AML-193 (cell line): ENCODE results near the gene LZIC.

Experiments used
- DNase-seq, 2 experiments: peaks; one replicate each; lab custom pipeline; 2025; lab: John Stamatoyannopoulos, UW

LZIC gene

DNA sequence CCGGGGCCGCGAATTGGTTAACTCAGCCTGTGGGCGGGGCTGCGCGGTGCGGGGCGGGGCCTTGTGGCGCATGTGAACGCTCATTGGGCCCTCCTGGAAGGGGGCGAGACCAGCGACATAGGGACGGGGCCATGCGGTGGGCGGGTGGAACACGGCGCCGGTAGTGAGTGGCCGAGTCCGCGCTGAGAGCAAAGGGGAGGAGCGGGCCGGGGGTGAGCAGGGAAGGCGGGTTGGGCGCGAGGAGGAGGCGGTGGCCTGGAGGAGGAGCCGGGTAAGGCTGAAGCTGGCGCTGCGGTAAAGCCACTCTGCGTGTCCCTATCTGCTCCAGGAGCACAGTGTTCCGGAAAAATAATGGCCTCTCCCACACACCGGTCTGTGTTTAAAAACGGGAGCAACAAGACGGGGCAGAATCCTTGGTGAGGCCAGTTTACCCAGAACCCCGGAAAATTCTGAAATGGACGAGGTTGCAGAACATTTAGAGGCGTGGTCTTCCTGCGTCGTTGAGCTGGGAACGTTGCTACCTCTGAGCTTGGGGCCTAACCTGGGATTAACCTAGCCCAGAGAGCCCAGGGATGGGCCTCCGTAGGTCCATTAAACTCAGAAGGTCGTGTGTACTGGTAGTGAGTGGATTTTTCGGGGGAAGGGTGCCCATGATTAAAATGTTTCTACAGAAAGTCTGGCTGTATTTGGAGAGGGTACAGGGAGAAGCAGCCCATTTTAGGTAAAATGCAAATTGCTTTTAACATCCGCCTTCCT lies 32.6 kb downstream of the LZIC start:
- peak; percentile 89 to 95 for DNase-seq

GRCh38 chr1:9910076-9910422 lies 33.1 kb downstream of the LZIC start, which contains the start of gene CTNNBIP1:
Gene CTNNBIP1 (minus strand): TSS chr1:9910269. CDS start chr1:9872064, 38,205 bp downstream.
- DNase-seq = no peak

- no peak for DNase-seq
These were observed 33.8 kb downstream of the LZIC start for GRCh38 chr1:9909234-9910046.

DNA sequence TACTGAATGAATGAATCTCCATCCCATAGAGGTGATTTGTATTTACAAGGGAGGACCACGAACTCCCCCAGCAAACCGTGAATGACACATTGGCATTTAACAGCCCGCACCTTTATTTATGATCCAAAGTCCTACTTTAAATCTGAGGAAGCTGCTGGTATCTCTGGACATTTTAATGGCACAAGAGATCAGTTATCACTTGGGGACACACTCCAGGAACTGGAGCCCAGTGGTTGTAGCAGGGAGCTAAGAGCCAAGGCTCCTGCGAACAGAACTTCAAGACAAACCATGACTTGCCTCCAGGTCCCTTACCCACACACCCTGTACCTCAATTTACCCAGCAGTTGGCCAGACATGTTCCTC lies 34.3 kb downstream of the LZIC start:
- no peak for DNase-seq

- no peak for DNase-seq
These were observed 35.8 kb downstream of the LZIC start for GRCh38 chr1:9907441-9907840.

GRCh38 chr1:9906466-9906865 lies 36.7 kb downstream of the LZIC start:
- no peak for DNase-seq

DNA sequence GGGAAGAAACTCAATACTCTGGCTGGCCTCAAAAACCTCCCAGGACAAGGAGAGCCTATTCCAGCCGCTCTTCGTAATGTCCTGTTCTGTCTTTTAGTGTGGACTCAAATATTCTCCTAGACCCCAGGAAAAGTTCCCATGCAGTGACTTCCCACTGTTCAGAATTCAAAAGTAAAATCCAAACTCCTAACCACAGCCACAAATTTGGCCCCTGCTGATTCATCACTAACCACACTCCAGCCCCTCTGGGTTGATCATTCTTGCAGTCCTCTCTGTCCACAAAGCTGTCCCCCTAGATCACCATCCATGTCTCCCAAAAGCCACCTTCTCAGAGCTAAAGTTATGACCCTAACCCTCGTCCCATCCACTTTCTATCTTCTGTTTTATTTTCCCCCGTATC lies 38.2 kb downstream of the LZIC start:
- DNase-seq = no peak

DNA sequence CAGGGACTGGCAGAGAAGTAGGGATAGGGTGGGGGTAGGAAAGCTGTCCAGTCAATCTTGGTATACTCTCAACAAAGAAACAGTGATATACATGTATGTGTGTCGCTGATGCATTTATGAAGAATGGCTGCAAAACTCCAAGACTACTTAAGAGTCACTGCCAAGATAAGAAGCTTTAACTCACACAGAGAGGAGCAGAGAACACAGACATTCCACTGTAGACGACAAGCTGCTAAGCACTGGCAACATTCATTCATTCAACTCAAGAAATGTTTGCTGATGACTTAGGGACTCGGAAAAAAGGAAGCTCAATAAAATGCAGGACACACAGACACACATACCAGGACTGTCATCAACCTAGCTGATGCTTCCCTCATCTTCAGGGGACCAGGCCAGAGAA lies 38.6 kb downstream of the LZIC start:
- no peak for DNase-seq

DNA sequence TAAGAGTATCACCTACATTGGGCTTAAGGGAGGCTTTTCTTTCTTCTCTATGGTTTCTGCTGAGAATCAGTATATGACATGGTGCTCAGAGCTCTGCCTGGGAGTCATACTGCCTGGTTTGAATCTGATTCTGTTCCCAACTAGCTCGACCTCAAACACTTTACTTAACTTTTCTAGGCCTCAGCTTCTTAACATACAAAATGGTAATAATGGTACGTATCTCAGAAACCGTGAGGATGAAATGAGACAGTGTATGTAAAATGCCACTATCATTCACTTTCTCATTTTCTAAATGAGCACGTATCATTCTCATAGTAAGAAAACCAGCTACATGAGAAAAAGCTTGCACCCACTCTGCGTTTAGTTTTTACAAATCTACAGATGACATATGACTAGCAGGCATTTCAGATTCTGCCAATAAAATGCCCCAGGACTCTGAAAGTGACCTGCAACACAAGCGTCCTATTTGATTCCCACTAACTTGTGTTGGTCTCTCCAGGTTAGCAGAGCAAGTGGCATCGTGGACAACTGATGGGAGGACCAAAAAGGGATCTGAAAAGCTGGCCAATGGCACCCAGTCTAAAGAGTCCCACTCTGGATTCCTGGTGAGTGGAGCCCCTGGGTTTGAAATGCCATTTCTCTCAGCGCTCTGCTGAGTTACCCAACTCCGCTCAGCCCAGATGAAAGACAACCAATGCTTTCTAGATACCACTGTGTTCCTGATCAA lies 39.2 kb downstream of the LZIC start:
- no peak for DNase-seq

DNA sequence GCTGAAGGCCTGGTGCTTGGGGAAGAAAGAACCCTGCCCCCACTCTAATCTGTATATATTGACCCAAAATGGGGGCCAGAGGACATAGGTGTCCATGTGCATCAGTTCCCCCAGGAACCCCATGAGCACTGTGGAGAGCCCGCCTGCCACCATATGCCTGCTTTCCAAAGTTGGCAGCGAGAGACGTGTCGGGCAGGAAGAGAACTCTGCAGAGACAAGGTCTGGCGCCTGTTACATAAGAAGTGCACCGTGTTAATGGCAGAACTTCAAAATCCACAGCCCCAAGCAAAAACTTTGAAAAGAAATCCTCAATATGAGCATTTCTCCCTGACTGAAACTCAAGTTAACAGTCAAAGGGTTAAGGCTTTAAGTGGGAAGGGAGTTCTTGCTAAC lies 41.1 kb downstream of the LZIC start:
- DNase-seq = no peak

DNA sequence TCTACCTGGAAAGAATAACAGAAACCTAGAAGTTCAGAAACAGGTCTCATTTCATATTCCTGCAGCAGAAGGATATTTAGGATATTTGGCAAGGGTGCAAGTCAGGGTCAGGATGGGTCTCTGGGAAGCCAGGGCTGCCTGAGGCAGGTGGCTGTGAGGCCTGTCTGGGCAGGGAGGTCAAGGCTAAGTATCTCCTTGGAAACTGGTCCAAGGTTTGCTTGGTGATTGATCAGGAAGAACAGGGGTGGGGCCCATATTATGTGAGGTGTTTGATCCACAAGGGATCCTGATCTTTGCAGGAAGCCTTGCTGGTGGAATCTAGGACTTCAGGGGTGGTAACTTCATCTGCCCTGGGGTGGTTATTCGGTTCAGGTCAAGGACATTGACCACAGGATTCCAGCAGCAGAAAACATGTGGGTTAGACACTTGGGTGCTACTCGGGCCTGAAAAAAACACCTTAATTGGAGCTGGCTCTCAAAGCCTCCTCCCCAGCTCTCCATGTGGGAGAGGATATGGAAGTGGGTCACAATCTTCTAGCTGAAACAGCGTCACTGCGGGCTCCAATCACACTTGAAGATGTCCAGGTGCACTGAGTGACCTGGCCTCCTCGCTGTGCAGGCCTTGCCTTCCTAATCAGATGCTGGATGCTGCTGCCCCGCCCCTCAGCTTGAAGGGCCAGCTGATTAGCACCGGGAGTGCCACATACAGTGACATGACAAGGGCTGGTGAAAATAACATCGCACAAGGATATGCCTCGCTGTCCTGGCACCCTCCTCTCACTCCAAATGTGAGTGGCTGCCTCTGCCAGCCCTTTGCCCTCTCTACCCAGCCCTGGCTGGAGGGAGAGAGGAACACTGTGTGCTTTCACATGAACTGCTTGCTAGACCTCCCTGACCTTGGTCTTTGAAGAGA lies 41.8 kb downstream of the LZIC start:
- DNase-seq = no peak

- peak; percentile 81 to 87 for DNase-seq
These were observed 42.8 kb downstream of the LZIC start for GRCh38 chr1:9900142-9901043.

DNA sequence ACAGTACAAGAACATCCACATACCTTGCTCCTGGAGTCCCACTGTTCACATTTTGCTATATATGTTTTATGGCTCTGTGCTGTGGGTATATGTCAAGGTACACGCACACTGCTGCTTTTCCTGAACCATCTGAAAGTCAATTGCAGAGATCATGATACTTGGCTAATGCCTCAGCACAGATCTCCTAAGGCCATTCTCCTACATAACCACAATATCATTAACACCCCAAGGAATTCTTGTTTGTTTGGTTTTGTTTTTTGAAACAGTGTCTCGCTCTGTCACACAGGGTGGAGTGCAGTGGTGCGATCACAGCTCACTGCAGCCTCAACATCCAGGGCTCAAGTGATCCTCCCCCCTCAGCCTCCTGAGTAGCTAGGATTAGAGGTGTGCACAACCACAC lies 49.1 kb downstream of the LZIC start:
- DNase-seq = no peak

GRCh38 chr1:9892563-9893528 lies 50.3 kb downstream of the LZIC start:
- DNase-seq = peak; percentile 86 to 88

GRCh38 chr1:9891207-9891606 lies 52.0 kb downstream of the LZIC start:
- no peak for DNase-seq

DNA sequence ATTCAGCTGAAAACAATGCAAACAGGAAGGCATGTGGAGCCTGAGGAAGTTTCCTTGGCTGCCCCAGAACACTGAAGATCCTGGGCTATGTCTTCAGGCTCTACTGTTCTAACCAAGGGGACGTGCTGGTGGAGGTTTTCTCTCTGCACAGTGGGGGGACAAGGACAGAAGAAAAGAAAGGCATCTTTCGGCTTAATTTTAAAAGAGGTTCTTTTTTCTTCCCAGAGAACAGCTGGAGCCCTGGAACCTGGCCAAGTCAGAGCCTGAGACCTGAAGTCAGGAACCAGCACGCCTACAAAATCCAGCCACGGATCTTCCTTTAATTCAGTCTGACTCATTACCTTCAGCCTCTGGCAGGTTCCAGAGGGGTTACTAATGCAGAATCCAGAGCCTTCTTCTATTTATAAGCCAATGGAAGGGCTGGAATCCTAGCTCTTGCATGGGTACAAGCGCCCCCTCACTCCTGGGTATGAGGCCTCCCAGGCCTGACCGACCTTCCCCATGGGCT lies 52.9 kb downstream of the LZIC start:
- DNase-seq = no peak

DNA sequence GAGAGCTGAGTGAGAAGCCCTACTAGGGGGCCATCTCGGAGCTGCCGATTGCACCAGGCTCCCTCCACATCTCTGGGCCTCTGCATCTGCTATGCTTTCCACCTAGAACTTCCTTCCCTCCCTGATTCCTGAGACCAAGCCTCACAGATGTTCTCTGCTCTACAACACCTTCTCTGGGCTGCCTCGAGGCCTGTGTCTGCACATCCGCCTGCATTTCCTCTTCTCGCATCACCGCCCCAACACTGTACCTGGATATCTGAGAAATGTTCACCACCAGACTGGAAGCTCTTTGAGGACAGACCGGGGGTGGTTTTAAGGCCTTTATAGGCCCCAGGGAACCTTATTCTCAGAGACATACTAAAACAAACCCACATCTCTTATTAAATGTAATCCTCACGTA lies 53.8 kb downstream of the LZIC start:
- DNase-seq = no peak

DNA sequence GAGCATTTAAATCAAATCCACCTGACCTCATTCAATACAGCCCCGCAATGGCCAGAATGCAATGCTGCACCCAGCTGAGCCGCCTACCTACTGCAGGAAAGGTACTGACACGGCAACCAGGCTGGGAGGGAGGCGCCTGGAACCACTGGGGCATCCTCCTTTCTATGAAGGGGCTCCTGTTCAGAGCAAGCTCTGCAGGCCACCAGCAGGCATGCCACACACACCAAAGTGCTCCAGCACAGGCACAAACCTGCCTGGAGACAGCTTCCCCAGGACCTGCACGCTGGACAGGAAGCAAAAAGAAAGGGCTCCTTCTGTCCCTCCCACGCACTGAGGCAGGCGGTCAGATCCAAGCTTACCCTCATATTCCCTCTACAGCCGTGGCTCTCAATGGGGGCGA lies 54.3 kb downstream of the LZIC start:
- DNase-seq = no peak

GRCh38 chr1:9887070-9887469 lies 56.1 kb downstream of the LZIC start:
- DNase-seq = no peak
